HepG2 (cell line): Measurements from ENCODE around the gene SLC4A9. TPM values are rescaled to one million over a fixed set of nuclear protein-coding genes. Genes with fewer than 3 reads are reported as not detected.

Experiments used
- HNRNPK ChIP-seq: fragments of 200-400 bp; formaldehyde crosslinking; IDR thresholded peaks from 2 replicates; pipeline ENCODE4 v1.6.1; 2018; ENCODE audit warnings: low read length, low read depth, moderate library complexity, mild to moderate bottlenecking; ENCODE audit not compliant: poor library complexity, severe bottlenecking
- JUN ChIP-seq: sonication (generic); formaldehyde crosslinking; IDR thresholded peaks from 2 replicates; pipeline ENCODE4 v1.4.0; 2020; ENCODE audit warnings: mild to moderate bottlenecking, missing genetic modification reagents
- NCOA2 ChIP-seq: sonication (generic); formaldehyde crosslinking; IDR thresholded peaks from 2 replicates; pipeline ENCODE4 v1.8.0; 2022; ENCODE audit warnings: inconsistent platforms
- PHF8 ChIP-seq: sonication (generic); formaldehyde crosslinking; IDR thresholded peaks from 2 replicates; pipeline ENCODE4 v1.5.0; 2020; ENCODE audit warnings: missing genetic modification reagents
- RFX1 ChIP-seq: fragments of 450-650 bp; IDR thresholded peaks from 2 replicates; pipeline ENCODE4 v1.6.1; 2017
- SKI ChIP-seq: fragments of 450-650 bp; IDR thresholded peaks from one replicate; pipeline ENCODE4 v1.6.1; 2018; ENCODE audit warnings: mild to moderate bottlenecking; ENCODE audit not compliant: partially characterized antibody
- ZNF17 ChIP-seq: sonication (generic); formaldehyde crosslinking; IDR thresholded peaks from 2 replicates; pipeline ENCODE4 v1.5.0; 2020; ENCODE audit warnings: mild to moderate bottlenecking, missing genetic modification reagents
- ZNF317 ChIP-seq: sonication (generic); formaldehyde crosslinking; IDR thresholded peaks from 2 replicates; pipeline ENCODE4 v1.5.0; 2020; ENCODE audit warnings: mild to moderate bottlenecking, missing genetic modification reagents
- polyA plus RNA-seq, 8 experiments: library from polyadenylated mRNA; depleted of rRNA in 3 of 8; stranded (reverse) in 7 of 8; unstranded in 1 of 8; fragments of >200 nt; fragmentation: Illumina TruSeq in 4 of 8; extraction: Trizol in 4 of 8; gene quantifications; 2 replicates each; pipeline versions ENCODE4 v1.2.1 to v1.2.3, GENCODE V29; 2011 to 2016; ENCODE audit warnings: low read depth in 4 of 8, missing spikeins in 1 of 8, mixed read lengths in 1 of 8; ENCODE audit not compliant: insufficient read depth in 1 of 8
- total RNA-seq, 5 experiments: library from RNA; depleted of rRNA; stranded (reverse); fragments of >200 nt; fragmentation: Illumina TruSeq; extraction: Trizol; gene quantifications; 2 replicates each; pipeline ENCODE4 v1.2.3, GENCODE V29; 2016; ENCODE audit warnings: low read depth in 1 of 5
- TF ChIP-seq, protein P1 (sequence below): sonication (generic); formaldehyde crosslinking; IDR thresholded peaks from 2 replicates; pipeline ENCODE4 v1.4.0; 2020; ENCODE audit warnings: missing genetic modification reagents
- TF ChIP-seq, protein P2 (sequence below): sonication (generic); formaldehyde crosslinking; IDR thresholded peaks from 2 replicates; pipeline ENCODE4 v1.5.0; 2020; ENCODE audit warnings: missing genetic modification reagents
- TF ChIP-seq, protein P3 (sequence below): sonication (generic); formaldehyde crosslinking; IDR thresholded peaks from 2 replicates; pipeline ENCODE4 v1.4.0; 2020; ENCODE audit warnings: missing genetic modification reagents
- TF ChIP-seq, protein P4 (sequence below): sonication (generic); formaldehyde crosslinking; IDR thresholded peaks from 2 replicates; pipeline ENCODE4 v1.5.1; 2020; ENCODE audit warnings: mild to moderate bottlenecking, missing genetic modification reagents, moderate library complexity
- TF ChIP-seq, protein P5 (sequence below): IDR thresholded peaks from 2 replicates; pipeline ENCODE4 v1.6.1; 2016; ENCODE audit warnings: low read depth
- TF ChIP-seq, protein P6 (sequence below): sonication (generic); formaldehyde crosslinking; IDR thresholded peaks from 2 replicates; pipeline ENCODE4 v1.5.1; 2020; ENCODE audit warnings: mild to moderate bottlenecking, missing genetic modification reagents, moderate library complexity

The SLC4A9 gene
- total and polyA plus RNA-seq, 2 of the 13 experiments (the other 11 are each of a cell fraction or from before 2014, with no cell fraction given): not detected

DNA sequence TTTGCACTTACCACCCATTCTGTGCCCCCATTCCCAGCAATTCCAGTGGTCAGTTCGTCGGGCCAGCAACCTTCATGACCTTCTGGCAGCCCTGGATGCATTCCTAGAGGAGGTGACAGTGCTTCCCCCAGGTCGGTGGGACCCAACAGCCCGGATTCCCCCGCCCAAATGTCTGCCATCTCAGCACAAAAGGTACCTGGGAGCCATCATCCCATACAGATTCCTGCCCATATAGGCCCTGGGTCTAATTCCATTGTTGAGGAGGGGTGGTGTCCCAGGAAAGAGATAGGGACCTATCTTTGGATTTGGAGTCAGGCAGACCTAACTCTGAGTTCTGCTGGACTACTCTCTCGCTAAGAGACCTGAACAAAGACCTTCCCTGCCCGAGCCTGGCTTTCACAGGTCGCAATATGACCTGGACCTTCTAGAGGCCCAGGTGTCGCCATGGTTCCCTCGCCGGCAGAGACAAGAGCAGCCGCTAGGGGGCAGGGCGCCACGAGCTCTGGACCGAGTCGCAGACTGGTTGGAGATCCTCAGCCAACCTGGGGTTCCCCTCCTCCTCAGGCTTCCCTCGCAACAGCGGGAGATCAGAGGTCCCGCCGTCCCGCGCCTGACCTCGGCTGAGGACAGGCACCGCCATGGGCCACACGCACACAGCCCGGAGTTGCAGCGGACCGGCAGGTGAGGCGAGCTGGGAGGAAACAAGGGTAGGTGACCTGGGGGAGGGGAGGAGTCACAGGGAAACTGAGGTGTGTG is 3.1 kb downstream of the SLC4A9 start (continued):
- TF ChIP-seq, protein P1, sequence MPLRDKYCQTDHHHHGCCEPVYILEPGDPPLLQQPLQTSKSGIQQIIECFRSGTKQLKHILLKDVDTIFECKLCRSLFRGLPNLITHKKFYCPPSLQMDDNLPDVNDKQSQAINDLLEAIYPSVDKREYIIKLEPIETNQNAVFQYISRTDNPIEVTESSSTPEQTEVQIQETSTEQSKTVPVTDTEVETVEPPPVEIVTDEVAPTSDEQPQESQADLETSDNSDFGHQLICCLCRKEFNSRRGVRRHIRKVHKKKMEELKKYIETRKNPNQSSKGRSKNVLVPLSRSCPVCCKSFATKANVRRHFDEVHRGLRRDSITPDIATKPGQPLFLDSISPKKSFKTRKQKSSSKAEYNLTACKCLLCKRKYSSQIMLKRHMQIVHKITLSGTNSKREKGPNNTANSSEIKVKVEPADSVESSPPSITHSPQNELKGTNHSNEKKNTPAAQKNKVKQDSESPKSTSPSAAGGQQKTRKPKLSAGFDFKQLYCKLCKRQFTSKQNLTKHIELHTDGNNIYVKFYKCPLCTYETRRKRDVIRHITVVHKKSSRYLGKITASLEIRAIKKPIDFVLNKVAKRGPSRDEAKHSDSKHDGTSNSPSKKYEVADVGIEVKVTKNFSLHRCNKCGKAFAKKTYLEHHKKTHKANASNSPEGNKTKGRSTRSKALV (CRISPR knock-in tag): no peak
- TF ChIP-seq HNRNPK (peak; percentile 59), PHF8 (CRISPR knock-in tag) (0 out of 2 replicates have a peak, but pooled peaks have one; percentile 22), NCOA2 (CRISPR knock-in tag) (0 out of 2 replicates have a peak, but pooled peaks have one; percentile 26), SKI (peak; percentile 40), ZNF17 (CRISPR knock-in tag) (no peak), JUN (no peak), RFX1 (no peak; the same call in 1 of the 2 replicates), ZNF317 (CRISPR knock-in tag) (0 out of 2 replicates have a peak, but pooled peaks have one; percentile 32)
- TF ChIP-seq, protein P2, sequence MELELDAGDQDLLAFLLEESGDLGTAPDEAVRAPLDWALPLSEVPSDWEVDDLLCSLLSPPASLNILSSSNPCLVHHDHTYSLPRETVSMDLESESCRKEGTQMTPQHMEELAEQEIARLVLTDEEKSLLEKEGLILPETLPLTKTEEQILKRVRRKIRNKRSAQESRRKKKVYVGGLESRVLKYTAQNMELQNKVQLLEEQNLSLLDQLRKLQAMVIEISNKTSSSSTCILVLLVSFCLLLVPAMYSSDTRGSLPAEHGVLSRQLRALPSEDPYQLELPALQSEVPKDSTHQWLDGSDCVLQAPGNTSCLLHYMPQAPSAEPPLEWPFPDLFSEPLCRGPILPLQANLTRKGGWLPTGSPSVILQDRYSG: no peak
- TF ChIP-seq, protein P3, sequence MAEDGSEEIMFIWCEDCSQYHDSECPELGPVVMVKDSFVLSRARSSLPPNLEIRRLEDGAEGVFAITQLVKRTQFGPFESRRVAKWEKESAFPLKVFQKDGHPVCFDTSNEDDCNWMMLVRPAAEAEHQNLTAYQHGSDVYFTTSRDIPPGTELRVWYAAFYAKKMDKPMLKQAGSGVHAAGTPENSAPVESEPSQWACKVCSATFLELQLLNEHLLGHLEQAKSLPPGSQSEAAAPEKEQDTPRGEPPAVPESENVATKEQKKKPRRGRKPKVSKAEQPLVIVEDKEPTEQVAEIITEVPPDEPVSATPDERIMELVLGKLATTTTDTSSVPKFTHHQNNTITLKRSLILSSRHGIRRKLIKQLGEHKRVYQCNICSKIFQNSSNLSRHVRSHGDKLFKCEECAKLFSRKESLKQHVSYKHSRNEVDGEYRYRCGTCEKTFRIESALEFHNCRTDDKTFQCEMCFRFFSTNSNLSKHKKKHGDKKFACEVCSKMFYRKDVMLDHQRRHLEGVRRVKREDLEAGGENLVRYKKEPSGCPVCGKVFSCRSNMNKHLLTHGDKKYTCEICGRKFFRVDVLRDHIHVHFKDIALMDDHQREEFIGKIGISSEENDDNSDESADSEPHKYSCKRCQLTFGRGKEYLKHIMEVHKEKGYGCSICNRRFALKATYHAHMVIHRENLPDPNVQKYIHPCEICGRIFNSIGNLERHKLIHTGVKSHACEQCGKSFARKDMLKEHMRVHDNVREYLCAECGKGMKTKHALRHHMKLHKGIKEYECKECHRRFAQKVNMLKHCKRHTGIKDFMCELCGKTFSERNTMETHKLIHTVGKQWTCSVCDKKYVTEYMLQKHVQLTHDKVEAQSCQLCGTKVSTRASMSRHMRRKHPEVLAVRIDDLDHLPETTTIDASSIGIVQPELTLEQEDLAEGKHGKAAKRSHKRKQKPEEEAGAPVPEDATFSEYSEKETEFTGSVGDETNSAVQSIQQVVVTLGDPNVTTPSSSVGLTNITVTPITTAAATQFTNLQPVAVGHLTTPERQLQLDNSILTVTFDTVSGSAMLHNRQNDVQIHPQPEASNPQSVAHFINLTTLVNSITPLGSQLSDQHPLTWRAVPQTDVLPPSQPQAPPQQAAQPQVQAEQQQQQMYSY (CRISPR knock-in tag): no peak
- TF ChIP-seq, protein P4, sequence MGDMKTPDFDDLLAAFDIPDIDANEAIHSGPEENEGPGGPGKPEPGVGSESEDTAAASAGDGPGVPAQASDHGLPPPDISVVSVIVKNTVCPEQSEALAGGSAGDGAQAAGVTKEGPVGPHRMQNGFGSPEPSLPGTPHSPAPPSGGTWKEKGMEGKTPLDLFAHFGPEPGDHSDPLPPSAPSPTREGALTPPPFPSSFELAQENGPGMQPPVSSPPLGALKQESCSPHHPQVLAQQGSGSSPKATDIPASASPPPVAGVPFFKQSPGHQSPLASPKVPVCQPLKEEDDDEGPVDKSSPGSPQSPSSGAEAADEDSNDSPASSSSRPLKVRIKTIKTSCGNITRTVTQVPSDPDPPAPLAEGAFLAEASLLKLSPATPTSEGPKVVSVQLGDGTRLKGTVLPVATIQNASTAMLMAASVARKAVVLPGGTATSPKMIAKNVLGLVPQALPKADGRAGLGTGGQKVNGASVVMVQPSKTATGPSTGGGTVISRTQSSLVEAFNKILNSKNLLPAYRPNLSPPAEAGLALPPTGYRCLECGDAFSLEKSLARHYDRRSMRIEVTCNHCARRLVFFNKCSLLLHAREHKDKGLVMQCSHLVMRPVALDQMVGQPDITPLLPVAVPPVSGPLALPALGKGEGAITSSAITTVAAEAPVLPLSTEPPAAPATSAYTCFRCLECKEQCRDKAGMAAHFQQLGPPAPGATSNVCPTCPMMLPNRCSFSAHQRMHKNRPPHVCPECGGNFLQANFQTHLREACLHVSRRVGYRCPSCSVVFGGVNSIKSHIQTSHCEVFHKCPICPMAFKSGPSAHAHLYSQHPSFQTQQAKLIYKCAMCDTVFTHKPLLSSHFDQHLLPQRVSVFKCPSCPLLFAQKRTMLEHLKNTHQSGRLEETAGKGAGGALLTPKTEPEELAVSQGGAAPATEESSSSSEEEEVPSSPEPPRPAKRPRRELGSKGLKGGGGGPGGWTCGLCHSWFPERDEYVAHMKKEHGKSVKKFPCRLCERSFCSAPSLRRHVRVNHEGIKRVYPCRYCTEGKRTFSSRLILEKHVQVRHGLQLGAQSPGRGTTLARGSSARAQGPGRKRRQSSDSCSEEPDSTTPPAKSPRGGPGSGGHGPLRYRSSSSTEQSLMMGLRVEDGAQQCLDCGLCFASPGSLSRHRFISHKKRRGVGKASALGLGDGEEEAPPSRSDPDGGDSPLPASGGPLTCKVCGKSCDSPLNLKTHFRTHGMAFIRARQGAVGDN (CRISPR knock-in tag): peak; percentile 81
- TF ChIP-seq, protein P5, sequence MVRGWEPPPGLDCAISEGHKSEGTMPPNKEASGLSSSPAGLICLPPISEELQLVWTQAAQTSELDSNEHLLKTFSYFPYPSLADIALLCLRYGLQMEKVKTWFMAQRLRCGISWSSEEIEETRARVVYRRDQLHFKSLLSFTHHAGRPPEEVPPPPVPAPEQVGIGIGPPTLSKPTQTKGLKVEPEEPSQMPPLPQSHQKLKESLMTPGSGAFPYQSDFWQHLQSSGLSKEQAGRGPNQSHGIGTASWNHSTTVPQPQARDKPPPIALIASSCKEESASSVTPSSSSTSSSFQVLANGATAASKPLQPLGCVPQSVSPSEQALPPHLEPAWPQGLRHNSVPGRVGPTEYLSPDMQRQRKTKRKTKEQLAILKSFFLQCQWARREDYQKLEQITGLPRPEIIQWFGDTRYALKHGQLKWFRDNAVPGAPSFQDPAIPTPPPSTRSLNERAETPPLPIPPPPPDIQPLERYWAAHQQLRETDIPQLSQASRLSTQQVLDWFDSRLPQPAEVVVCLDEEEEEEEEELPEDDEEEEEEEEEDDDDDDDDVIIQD (CRISPR knock-in tag): 0 out of 2 replicates have a peak, but pooled peaks have one; percentile 12
- TF ChIP-seq, protein P6, sequence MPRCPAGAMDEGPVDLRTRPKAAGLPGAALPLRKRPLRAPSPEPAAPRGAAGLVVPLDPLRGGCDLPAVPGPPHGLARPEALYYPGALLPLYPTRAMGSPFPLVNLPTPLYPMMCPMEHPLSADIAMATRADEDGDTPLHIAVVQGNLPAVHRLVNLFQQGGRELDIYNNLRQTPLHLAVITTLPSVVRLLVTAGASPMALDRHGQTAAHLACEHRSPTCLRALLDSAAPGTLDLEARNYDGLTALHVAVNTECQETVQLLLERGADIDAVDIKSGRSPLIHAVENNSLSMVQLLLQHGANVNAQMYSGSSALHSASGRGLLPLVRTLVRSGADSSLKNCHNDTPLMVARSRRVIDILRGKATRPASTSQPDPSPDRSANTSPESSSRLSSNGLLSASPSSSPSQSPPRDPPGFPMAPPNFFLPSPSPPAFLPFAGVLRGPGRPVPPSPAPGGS: peak; percentile 34; the same call in 1 of the 2 replicates
